ENCODE data around the gene EGLN3. TPM values are rescaled to one million over a fixed set of nuclear protein-coding genes. Genes with fewer than 3 reads are reported as not detected.

The EGLN3 gene
- total and polyA plus RNA-seq, 2 of the 13 experiments (the other 11 are each of a cell fraction or from before 2014, with no cell fraction given), result 0.18 to 27.3 TPM

- no peak for TF ChIP-seq KDM5B (CRISPR knock-in tag; IDR thresholded peaks at IDR 0.05; ENCODE audit: borderline replicate concordance)
- TF ChIP-seq ZSCAN31 (CRISPR knock-in tag; IDR thresholded peaks at IDR 0.05; ENCODE audit: low read depth), result peak; percentile 85
- no peak for TF ChIP-seq ZNF777 (CRISPR knock-in tag; IDR thresholded peaks at IDR 0.05)
- peak; percentile 93 for TF ChIP-seq POGZ (CRISPR knock-in tag; IDR thresholded peaks at IDR 0.05)
- no peak for TF ChIP-seq SRSF1 (optimal IDR thresholded peaks at IDR 0.05; ENCODE audit: low read depth, low read length)
- no peak for TF ChIP-seq ZFP90 (CRISPR knock-in tag; IDR thresholded peaks at IDR 0.05; ENCODE audit: borderline replicate concordance)
- TF ChIP-seq GATAD2A (CRISPR knock-in tag; IDR thresholded peaks at IDR 0.05), result peak; percentile 97; the same call in 1 of the 2 replicates
- no peak for TF ChIP-seq KIAA2018 (CRISPR knock-in tag; IDR thresholded peaks at IDR 0.05; ENCODE audit: borderline replicate concordance)
- TF ChIP-seq ZNF776 (CRISPR knock-in tag; IDR thresholded peaks at IDR 0.05), result no peak
- TF ChIP-seq, protein P1, sequence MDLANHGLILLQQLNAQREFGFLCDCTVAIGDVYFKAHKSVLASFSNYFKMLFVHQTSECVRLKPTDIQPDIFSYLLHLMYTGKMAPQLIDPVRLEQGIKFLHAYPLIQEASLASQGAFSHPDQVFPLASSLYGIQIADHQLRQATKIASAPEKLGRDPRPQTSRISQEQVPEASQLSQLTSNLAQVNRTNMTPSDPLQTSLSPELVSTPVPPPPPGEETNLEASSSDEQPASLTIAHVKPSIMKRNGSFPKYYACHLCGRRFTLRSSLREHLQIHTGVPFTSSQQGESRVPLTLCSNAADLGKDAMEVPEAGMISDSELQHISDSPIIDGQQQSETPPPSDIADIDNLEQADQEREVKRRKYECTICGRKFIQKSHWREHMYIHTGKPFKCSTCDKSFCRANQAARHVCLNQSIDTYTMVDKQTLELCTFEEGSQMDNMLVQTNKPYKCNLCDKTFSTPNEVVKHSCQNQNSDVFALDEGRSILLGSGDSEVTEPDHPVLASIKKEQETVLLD (CRISPR knock-in tag; IDR thresholded peaks at IDR 0.05; ENCODE audit: low read depth), result no peak
- TF ChIP-seq DNMT1 (CRISPR knock-in tag; IDR thresholded peaks at IDR 0.05), result no peak
- TF ChIP-seq FOXK1 (CRISPR knock-in tag; IDR thresholded peaks at IDR 0.05; ENCODE audit: borderline replicate concordance, low read depth), result peak; percentile 98
- TF ChIP-seq CCAR2 (optimal IDR thresholded peaks at IDR 0.05; ENCODE audit: low read depth, low read length), result no peak
- TF ChIP-seq, protein P2, sequence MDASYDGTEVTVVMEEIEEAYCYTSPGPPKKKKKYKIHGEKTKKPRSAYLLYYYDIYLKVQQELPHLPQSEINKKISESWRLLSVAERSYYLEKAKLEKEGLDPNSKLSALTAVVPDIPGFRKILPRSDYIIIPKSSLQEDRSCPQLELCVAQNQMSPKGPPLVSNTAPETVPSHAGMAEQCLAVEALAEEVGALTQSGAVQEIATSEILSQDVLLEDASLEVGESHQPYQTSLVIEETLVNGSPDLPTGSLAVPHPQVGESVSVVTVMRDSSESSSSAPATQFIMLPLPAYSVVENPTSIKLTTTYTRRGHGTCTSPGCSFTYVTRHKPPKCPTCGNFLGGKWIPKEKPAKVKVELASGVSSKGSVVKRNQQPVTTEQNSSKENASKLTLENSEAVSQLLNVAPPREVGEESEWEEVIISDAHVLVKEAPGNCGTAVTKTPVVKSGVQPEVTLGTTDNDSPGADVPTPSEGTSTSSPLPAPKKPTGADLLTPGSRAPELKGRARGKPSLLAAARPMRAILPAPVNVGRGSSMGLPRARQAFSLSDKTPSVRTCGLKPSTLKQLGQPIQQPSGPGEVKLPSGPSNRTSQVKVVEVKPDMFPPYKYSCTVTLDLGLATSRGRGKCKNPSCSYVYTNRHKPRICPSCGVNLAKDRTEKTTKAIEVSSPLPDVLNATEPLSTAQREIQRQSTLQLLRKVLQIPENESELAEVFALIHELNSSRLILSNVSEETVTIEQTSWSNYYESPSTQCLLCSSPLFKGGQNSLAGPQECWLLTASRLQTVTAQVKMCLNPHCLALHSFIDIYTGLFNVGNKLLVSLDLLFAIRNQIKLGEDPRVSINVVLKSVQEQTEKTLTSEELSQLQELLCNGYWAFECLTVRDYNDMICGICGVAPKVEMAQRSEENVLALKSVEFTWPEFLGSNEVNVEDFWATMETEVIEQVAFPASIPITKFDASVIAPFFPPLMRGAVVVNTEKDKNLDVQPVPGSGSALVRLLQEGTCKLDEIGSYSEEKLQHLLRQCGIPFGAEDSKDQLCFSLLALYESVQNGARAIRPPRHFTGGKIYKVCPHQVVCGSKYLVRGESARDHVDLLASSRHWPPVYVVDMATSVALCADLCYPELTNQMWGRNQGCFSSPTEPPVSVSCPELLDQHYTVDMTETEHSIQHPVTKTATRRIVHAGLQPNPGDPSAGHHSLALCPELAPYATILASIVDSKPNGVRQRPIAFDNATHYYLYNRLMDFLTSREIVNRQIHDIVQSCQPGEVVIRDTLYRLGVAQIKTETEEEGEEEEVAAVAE (CRISPR knock-in tag; IDR thresholded peaks at IDR 0.05; ENCODE audit: borderline replicate concordance), result peak; percentile 66; the same call in 1 of the 2 replicates
- TF ChIP-seq ZNF44 (CRISPR knock-in tag; IDR thresholded peaks at IDR 0.05), result no peak
- peak; percentile 69; the same call in 1 of the 2 replicates for TF ChIP-seq ZNF12 (CRISPR knock-in tag; IDR thresholded peaks at IDR 0.05)
Observed at GRCh38 chr14:33909380-33910084, 41.3 kb downstream of the EGLN3 start (continued).
